NK-92 (cell line): ENCODE data around the gene SDF2.
"Not testable (repeated sequence)": the region's sequence is repeated elsewhere in the genome, so short reads cannot be mapped to it uniquely, and the experiment has no call there.

ENCODE experiments used
- DNase-seq: peaks from one replicate; lab custom pipeline; 2025; ENCODE audit not compliant: unreplicated experiment; lab: John Stamatoyannopoulos, UW

The SDF2 gene

DNA sequence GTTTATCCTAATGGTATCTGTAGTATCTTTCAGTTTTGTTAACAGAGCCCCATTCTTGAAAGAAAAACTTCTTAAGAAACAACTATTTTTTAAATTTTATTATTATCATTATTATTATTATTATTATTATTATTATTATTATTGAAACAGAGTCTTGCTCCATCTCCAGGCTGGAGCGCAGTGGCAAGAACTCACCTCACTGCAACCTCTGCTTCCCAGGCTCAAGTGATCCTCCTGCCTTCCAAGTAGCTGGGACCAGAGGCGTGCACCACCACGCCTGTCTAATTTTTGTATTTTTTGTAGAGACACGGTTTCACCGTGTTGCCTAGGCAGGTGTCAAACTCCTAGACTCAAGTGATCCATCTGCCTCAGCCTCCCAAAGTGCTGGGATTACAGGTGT is 23.7 kb upstream of the SDF2 start:
- no peak for DNase-seq

DNA sequence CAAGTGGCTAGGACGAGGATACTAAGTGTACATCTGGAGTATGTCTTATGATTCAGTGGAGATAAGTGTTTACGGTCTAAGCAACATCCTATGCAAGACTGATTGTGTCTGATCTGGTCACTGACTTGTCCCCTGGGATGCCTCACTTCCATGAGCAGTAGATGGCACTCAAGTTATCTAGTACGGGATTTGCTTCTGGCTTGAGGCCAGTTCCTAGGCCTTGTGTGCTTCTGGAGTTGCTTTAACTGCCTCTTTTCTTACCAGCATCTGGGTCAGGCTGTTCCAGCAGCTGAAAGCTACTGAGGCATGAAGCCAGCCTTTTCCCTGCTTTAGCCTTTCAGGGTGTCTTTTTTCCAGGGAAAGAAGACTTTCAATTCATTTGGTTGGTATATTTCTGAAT is 23.3 kb upstream of the SDF2 start:
- no peak for DNase-seq

DNA sequence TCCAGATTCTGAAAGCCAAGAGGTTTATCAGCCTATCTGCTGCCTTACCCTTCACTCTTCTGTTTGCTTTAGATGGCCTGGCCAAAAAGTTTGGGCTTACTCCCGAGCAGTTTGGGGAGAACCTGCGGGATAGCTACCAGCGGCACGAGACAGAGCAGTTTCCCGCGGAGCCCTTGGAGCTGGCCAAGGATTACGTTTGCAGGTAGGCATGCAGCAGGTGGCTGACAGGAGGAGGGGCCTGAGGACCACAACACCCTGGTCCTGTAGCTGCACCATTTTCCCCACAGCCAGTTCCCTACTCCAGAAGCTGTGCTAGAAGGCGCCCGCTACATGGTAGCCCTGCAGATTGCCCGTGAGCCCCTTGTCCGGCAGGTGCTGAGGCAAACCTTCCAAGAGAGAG is 20.9 kb upstream of the SDF2 start:
- DNase-seq = no peak

GRCh38 chr17:28675980-28676379 is 14.3 kb upstream of the SDF2 start:
- DNase-seq = no peak

GRCh38 chr17:28675490-28675889 is 13.8 kb upstream of the SDF2 start:
- DNase-seq = no peak

- DNase-seq = no peak
These were observed 8.2 kb upstream of the SDF2 start for GRCh38 chr17:28669918-28670317.

GRCh38 chr17:28667870-28668269 is 6.2 kb upstream of the SDF2 start:
- no peak for DNase-seq

- no peak for DNase-seq
These were observed 4.3 kb upstream of the SDF2 start for GRCh38 chr17:28665994-28666393.

GRCh38 chr17:28663723-28664122 is 2.0 kb upstream of the SDF2 start:
- no peak for DNase-seq

DNA sequence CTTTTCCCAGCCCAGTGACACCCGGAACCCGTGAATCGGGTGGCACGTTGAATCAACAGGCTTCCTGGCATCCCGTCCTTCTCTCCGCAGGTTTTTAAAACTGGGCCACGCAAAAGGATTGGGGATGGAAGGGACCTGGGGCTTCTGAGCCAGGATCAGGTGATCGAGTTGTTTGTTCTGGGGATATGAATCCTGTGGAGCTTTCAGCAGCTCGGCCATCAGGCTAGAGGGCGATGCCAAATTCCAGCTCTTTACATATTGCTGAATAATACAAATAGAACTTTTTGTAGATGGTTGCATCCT is 772 bp upstream of the SDF2 start:
- DNase-seq = no peak

GRCh38 chr17:28659497-28659881 is 2.2 kb downstream of the SDF2 start:
- DNase-seq = not testable (repeated sequence)

- DNase-seq = not testable (repeated sequence)
These were observed 2.8 kb downstream of the SDF2 start for GRCh38 chr17:28658766-28659496.

- DNase-seq = not testable (repeated sequence)
These were observed 3.4 kb downstream of the SDF2 start for GRCh38 chr17:28658342-28658741.

DNA sequence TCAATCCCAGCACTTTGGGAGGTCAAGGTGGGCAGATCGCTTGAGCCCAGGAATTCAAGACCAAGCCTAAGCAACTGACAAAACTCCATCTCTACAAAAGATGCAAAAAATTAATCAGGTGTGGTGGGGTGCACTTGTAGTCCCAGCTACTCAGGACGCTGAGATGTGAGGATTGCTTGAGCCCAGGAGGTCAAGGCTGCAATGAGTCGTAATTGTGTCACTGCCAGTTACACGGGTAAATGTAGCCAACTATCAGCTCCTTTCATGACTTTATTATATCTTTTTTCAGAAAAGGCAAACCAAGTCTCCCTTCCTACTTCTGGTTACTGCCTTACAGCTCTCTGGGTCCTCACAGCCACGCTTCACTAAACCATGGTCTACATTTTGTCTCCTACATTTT is 4.0 kb downstream of the SDF2 start:
- DNase-seq = no peak

DNA sequence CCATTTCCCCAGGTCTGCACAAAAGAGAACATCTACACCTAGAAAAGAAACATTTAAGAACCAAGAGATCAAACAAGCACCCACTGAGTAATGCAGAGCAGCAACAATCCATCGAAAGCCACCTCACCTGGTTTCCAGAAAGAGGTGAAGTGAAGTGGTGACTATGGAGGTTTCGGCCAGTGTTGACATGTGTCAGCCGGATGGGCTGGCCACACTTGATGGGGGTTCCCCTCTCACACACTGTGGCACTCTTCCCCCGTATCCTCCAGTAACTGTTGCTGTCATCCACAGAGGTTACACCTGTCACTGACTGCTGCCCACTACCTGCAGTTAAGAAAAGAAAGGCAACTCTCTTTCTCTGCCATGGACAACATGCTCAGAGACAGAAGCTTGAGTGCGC is 6.5 kb downstream of the SDF2 start:
- no peak for DNase-seq

- no peak for DNase-seq
These were observed 13.0 kb downstream of the SDF2 start for GRCh38 chr17:28648698-28649097.

GRCh38 chr17:28646039-28646754 is 15.5 kb downstream of the SDF2 start:
- DNase-seq = no peak

GRCh38 chr17:28645576-28645939 is 16.1 kb downstream of the SDF2 start:
- no peak for DNase-seq

GRCh38 chr17:28644787-28645575 is 16.7 kb downstream of the SDF2 start, which contains the start of gene BLTP2:
Gene BLTP2, minus strand, starts transcription at chr17:28645158. Its CDS starts 102 bp downstream, at chr17:28645056.
- peak; percentile 52 for DNase-seq

GRCh38 chr17:28643983-28644786 is 17.5 kb downstream of the SDF2 start:
- no peak for DNase-seq

GRCh38 chr17:28641579-28641978 is 20.1 kb downstream of the SDF2 start:
- no peak for DNase-seq
